Spinal cord (tissue), 10 donors: ENCODE data around the gene FAM209A. TPM values are rescaled to one million over a fixed set of nuclear protein-coding genes. Genes with fewer than 3 reads are reported as not detected.
"Not testable (repeated sequence)": the region's sequence is repeated elsewhere in the genome, so short reads cannot be mapped to it uniquely, and the experiment has no call there.

Experiments used
- DNase-seq, 6 donors: peaks; one replicate each; pipeline versions ENCODE4 v3.0.0 to v3.0.0-alpha.2; 2013 to 2015; ENCODE audit warnings: low spot score in 6 of 6, low read depth in 4 of 6
- H3K27ac ChIP-seq: one replicate; pipeline ENCODE4 v1.5.1; 2013; ENCODE audit warnings: low read depth, low read length, control low read depth
- H3K27me3 ChIP-seq: one replicate; pipeline ENCODE4 v1.6.1; 2013; ENCODE audit warnings: low read length; ENCODE audit not compliant: control insufficient read depth, insufficient read depth
- H3K36me3 ChIP-seq: one replicate; pipeline ENCODE4 v1.6.1; 2013; ENCODE audit warnings: low read length; ENCODE audit not compliant: control insufficient read depth, insufficient read depth
- H3K4me1 ChIP-seq: one replicate; pipeline ENCODE4 v1.6.1; 2013; ENCODE audit warnings: low read length; ENCODE audit not compliant: control insufficient read depth, insufficient read depth
- H3K4me3 ChIP-seq: one replicate; pipeline ENCODE4 v1.5.1; 2013; ENCODE audit warnings: low read depth, low read length, control low read depth
- H3K9me3 ChIP-seq: one replicate; pipeline ENCODE4 v1.6.1; 2013; ENCODE audit warnings: low read length; ENCODE audit not compliant: control insufficient read depth, insufficient read depth
- WGBS: methylation state at CpG from one replicate; pipeline ENCODE4 v1.1.5; 2013; ENCODE audit warnings: missing lambda C conversion rate; ENCODE audit not compliant: insufficient coverage; 5-methylcytosine and 5-hydroxymethylcytosine counted together
- polyA plus RNA-seq, 2 donors: library from polyadenylated mRNA; unstranded; fragments of 120-200 nt; gene quantifications; one replicate each; pipeline ENCODE4 v1.2.1, GENCODE V29; 2013; ENCODE audit not compliant: insufficient read length in 2 of 2
- total RNA-seq, 2 donors: library from RNA; depleted of rRNA in 1 of 2; stranded (reverse); fragments of 120-200 nt in 1 of 2; fragments of >200 nt in 1 of 2; gene quantifications; one replicate each; pipeline versions ENCODE4 v1.2.3 to v1.2.4, GENCODE V29; 2013 to 2014
- donor health status: healthy.

The FAM209A gene
- total and polyA plus RNA-seq, 4 donors, result 0.21 TPM; not detected in 3

DNA sequence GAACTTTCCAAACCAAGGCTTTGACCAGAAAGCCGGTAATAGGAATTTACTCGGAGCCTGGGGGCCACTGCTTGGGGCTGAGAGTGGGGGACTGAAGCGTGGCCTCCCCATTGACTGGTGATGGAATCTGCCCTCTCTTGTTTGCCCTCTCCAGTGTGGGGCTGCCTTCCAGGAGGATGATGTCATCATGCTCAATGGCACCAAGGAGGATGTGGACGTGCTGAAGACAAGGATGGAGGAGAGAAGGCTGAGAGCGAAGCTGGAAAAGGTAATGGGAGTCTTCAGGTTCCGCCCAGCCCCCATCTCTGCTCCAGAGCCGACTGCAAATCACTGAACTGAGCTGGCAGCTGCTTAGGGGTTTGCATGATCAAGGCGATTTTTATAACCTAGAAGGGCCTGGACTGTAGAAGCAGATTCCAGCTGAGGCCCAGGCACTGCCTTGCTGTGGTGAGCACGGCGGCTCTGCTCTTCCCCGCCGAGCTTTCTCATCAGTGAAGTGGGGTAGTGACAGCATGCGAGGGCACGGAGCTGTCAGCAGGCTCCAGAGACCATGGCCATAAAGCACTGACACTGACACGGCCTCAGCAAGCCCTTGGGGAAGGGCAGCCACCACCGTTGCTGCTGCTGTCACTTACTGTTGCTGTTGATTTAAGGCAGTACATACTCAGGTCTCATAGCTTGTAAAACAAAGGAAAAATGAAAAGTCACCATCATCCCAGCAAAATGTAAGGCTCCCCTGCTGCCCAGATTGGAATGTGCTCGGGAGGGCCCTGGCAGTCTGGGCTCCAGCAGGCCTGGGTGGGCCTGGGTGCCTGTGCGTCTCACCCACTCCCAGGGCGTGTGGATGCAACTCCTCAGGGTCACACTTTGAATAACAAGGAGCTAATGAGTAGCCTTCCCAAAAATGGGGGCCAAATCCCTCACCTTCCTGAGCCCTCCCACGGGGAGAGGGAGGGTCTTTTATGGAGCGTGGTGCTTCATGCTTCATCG is 11.1 kb upstream of the FAM209A start:
- H3K9me3 ChIP-seq, result no peaks in the 10 kb centered on the region
- no peaks in the 10 kb centered on the region for H3K27me3 ChIP-seq
- H3K27ac ChIP-seq, result no peak overlapping the region
- peaks cover 11% of the 10 kb centered on the region for H3K4me1 ChIP-seq
- DNase-seq, result peak in 1 of 6 donors; percentile 44
- 81% methylated on average over 21 of the region's 22 CpGs for WGBS
- H3K36me3 ChIP-seq, result peaks cover 36% of the 10 kb centered on the region
- no peak overlapping the region for H3K4me3 ChIP-seq

- H3K27ac ChIP-seq, result no peak overlapping the region
- DNase-seq, result no peak
- peaks cover 11% of the 10 kb centered on the region for H3K4me1 ChIP-seq
- no peak overlapping the region for H3K4me3 ChIP-seq
- H3K36me3 ChIP-seq, result peaks cover 56% of the 10 kb centered on the region
- no peaks in the 10 kb centered on the region for H3K27me3 ChIP-seq
- peaks cover 8% of the 10 kb centered on the region for H3K9me3 ChIP-seq
- WGBS, result 83% methylated on average over 4 of the region's 5 CpGs
Observed at GRCh38 chr20:56516631-56517030, 7.9 kb upstream of the FAM209A start.

GRCh38 chr20:56517211-56517610 is 7.3 kb upstream of the FAM209A start:
- no peak overlapping the region for H3K27ac ChIP-seq
- H3K4me1 ChIP-seq, result peaks cover 11% of the 10 kb centered on the region
- DNase-seq, result no peak
- 98% methylated on average over 7 of the region's 7 CpGs for WGBS
- no peak overlapping the region for H3K4me3 ChIP-seq
- peaks cover 55% of the 10 kb centered on the region for H3K36me3 ChIP-seq
- peaks cover 8% of the 10 kb centered on the region for H3K9me3 ChIP-seq
- H3K27me3 ChIP-seq, result no peaks in the 10 kb centered on the region

DNA sequence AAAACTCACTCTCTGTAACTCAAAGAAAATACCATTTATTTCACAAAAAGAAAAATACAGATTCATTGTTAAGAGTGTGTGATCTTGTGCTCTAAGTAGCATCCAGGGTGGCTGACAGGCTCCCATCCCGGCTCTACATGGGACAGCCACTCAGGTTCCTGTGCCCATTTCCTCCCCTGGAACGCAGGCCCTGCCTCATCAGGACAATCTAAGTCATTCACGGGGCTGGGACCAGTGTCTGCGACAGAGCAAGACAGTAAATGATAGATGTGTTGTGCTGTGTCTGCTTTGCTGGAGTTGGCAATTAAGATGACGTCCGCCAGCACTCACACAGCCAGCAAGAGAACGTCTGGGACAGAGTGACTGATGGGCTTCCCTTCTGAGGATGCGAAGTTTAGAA is 6.9 kb upstream of the FAM209A start:
- no peaks in the 10 kb centered on the region for H3K27me3 ChIP-seq
- H3K4me1 ChIP-seq, result peaks cover 11% of the 10 kb centered on the region
- H3K27ac ChIP-seq, result no peak overlapping the region
- 69% methylated on average over 8 of the region's 8 CpGs for WGBS
- DNase-seq, result peak in 1 of 6 donors; percentile 43
- no peak overlapping the region for H3K4me3 ChIP-seq
- H3K9me3 ChIP-seq, result peaks cover 8% of the 10 kb centered on the region
- H3K36me3 ChIP-seq, result peaks cover 51% of the 10 kb centered on the region

DNA sequence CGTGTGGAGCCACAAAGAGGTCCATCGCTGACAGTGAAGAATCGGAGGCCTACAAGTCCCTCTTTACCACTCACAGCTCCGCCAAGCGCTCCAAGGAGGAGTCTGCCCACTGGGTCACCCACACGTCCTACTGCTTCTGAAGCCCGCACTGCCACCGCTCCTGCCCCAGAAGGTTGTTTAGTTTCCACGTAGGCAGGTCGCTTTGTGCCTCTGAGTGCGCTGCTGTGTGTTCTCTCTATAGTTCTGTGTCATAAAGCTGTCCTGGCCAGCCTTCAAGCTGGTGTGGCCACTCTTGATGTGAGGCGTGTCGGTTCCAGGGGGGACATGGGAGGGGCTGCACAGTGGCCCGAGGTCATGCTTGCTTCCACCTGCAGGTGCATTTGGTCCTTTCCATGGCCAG is 6.4 kb upstream of the FAM209A start:
- Histone ChIP-seq H3K27ac (no peak overlapping the region), H3K9me3 (peaks cover 8% of the 10 kb centered on the region), H3K4me1 (peaks cover 10% of the 10 kb centered on the region), H3K36me3 (peaks cover 48% of the 10 kb centered on the region), H3K27me3 (no peaks in the 10 kb centered on the region), H3K4me3 (no peak overlapping the region)
- WGBS, result 96% methylated on average over 13 of the region's 14 CpGs
- DNase-seq, result no peak

DNA sequence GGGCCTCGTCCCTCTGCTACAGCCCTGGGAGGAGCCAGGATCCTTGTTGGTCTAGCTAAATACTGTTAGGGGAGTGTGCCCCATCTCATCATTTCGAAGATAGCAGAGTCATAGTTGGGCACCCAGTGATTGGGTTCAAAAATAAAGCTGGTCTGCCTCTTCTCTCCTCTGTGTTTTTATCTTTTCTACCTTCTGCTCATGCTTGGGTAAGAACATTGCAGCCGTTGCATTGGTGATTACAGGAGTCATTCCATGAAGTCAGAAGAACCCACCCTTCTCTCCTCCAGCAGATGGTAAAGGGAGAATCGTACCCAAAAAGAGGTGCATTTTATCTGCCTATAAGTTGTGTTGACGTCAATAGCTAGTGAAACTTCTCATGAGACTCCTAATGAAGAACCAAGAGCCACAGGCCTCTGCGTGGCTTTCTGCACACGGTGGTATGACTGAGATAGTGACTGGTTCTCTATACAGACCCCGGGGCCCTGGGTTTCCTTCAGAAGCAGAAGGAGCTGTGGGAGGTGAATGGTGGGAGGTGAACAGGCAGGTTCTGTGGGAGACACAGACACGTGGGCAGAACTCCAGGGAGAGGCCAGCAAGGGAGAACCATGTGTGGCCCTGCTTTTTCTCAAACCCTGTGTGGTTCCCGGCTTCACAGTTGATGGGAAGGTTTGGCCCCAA is 5.7 kb upstream of the FAM209A start:
- H3K36me3 ChIP-seq, result peaks cover 41% of the 10 kb centered on the region
- DNase-seq, result no peak
- H3K9me3 ChIP-seq, result peaks cover 8% of the 10 kb centered on the region
- H3K27ac ChIP-seq, result no peak overlapping the region
- H3K4me1 ChIP-seq, result peaks cover 2% of the 10 kb centered on the region
- 98% methylated on average over 7 of the region's 10 CpGs for WGBS
- H3K4me3 ChIP-seq, result no peak overlapping the region
- no peaks in the 10 kb centered on the region for H3K27me3 ChIP-seq

GRCh38 chr20:56519551-56519950 is 5.0 kb upstream of the FAM209A start:
- Histone ChIP-seq H3K4me3 (no peak overlapping the region), H3K9me3 (peaks cover 8% of the 10 kb centered on the region), H3K27me3 (no peaks in the 10 kb centered on the region), H3K27ac (no peak overlapping the region), H3K4me1 (no peaks in the 10 kb centered on the region), H3K36me3 (peaks cover 39% of the 10 kb centered on the region)
- 95% methylated on average over 8 of the region's 10 CpGs for WGBS
- no peak for DNase-seq

DNA sequence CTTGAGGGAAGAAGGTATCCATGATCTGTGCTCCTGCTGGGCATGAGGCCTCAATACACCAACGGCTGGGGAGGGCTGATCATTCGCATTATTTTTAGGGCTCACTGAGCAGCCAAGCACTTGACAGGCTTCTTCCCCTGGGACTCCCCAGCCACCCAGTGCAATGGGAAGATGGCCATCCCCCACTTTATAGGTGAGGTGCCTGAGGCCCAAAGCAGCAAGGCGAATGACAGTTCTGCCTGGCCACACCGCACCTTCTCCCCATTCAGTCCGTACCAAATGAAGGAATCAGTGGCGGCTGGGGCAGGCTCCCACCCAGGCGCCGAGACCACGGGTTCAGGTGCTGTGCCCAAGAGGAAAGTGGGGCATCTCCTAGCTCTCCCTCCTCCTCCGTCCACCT is 4.4 kb upstream of the FAM209A start:
- Histone ChIP-seq H3K4me1 (no peaks in the 10 kb centered on the region), H3K9me3 (peaks cover 8% of the 10 kb centered on the region), H3K27me3 (no peaks in the 10 kb centered on the region), H3K4me3 (no peak overlapping the region), H3K36me3 (peaks cover 36% of the 10 kb centered on the region), H3K27ac (no peak overlapping the region)
- no peak for DNase-seq
- 100% methylated on average over 6 of the region's 10 CpGs for WGBS

- H3K9me3 ChIP-seq, H3K27me3 ChIP-seq, H3K4me1 ChIP-seq, H3K4me3 ChIP-seq, H3K27ac ChIP-seq, DNase-seq: not testable (repeated sequence)
- H3K36me3 ChIP-seq, result peaks cover 36% of the 10 kb centered on the region
- 97% methylated on average over 11 of the region's 13 CpGs for WGBS
Observed at GRCh38 chr20:56520746-56521354, 3.7 kb upstream of the FAM209A start.
